ENCODE measurements around the gene ADGRB3.

DNA sequence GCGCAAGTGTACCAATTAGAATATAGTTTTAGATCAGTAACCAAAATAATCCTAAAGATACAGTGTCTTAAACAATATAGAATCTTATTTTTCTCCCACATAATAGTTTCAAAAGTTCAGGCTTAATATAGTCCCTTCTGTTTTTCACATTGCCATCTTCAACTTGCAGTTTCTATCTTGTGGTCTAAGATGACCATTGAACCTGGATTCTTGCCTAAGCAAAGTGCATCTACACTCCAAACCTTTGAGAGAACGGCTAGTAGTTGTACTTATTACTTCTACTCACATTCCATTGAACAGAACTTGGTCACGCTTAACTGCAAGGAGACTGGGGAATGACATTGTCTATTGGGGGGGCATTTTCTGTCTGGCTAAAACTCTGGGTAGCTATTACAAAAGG lies 788.7 kb downstream of the ADGRB3 start:
- no peak for TF ChIP-seq GATA3 (IDR thresholded peaks at IDR 0.05; ENCODE audit: low read depth, low read length)
- TF ChIP-seq GATA2 (IDR thresholded peaks at IDR 0.05; ENCODE audit: low read depth, low read length) = no peak

Measured in SH-SY5Y (cell line).